Dedifferentiated amniotic fluid mesenchymal stem cell (primary cell): ENCODE data around the gene TOM1L2.
A peak's percentile ranks its signal among the peaks of the same experiment; 100 is the strongest.

Experiments
- DNase-seq: peaks from one replicate; pipeline ENCODE4 v3.0.0-alpha.2; 2016; ENCODE audit errors: extremely low spot score

TOM1L2 gene

GRCh38 chr17:17994271-17995069, 22.3 kb upstream of the TOM1L2 start:
- DNase-seq = peak; percentile 18

DNA sequence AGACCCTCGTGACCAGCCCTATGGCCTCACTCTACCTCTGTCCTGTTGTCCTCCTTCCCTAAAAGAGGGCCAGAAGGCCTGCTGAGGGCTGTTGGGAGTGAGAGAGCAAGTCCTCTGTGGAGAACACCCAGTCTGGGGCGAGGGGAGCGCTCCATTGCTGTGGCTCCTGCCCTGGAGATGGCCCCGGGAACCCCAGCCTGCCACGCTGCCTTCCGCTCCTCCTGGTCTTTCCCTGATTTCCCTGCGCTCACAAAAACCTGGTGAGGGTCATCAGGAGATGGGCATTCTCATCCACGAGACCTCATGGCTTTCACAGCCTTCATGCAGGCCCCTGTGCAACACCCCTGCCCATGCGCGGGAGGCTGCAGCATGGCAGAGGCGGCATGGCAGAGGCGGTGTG, 21.7 kb upstream of the TOM1L2 start:
- no peak for DNase-seq

GRCh38 chr17:17993366-17993765, 21.2 kb upstream of the TOM1L2 start:
- DNase-seq = no peak

- no peak for DNase-seq
Observed at GRCh38 chr17:17990282-17990681, 18.1 kb upstream of the TOM1L2 start.

- no peak for DNase-seq
Observed at GRCh38 chr17:17989618-17990017, 17.4 kb upstream of the TOM1L2 start.

DNA sequence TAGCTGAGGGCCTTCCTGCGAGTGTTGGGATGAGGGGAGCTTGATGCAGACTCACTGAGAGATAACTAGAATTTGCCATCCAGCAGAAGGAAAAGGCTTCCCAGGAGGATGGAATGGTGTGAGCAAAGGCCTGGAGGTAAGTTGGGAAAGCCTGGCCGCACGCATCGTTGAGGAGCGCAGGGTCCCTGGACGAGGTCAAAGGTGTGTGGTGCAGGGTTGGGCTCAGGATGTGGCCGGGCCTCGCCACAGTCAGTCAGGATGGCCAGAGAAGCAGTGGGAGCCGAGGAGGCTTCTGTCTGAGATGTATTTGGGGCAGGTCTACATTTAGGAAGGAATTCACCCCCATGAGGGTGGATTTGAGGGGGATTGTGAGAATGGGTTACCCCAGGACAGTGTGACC, 16.9 kb upstream of the TOM1L2 start:
- DNase-seq = no peak

- no peak for DNase-seq
Observed at GRCh38 chr17:17988427-17988945, 16.3 kb upstream of the TOM1L2 start.

GRCh38 chr17:17987901-17988300, 15.7 kb upstream of the TOM1L2 start:
- no peak for DNase-seq

- no peak for DNase-seq
Observed at GRCh38 chr17:17987187-17987896, 15.1 kb upstream of the TOM1L2 start.

DNA sequence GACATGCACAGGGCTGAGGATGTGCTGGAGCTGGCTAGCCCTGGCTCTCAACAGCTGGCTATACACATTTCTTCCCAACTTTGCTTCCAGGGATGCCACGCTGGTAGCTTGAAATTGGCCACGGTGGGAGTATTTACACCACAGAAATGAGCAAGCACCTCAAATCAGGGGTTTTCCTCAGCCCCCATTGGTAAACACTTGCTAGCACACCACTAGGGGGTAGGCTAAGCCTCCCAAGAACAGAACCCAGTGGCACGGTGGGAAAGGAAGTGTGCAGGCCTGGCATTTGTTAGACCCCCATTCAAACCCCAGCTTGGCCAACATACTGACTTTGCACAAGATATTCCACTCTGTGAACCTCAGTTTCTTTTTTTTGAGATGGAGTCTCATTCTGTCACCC, 13.4 kb upstream of the TOM1L2 start:
- no peak for DNase-seq

DNA sequence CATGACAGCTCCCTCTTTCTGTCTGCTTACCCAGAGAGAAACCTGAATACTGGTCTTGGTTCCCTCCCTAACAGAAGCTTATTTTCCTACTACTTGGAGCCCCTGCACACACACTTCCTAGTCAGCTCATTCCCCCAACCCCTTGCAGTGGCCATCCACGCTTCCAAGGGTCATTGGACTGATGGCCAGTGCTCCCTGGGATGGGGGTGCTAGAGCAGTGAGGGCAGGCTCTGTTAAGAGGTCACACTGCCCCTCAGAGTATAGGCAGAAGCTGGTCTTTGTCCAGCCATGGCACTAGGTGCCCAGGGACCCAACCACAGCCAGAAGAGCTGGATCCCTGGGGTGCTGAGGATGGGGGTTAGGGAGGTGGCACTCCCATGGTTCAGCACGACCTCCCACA, 13.0 kb upstream of the TOM1L2 start:
- DNase-seq = no peak

DNA sequence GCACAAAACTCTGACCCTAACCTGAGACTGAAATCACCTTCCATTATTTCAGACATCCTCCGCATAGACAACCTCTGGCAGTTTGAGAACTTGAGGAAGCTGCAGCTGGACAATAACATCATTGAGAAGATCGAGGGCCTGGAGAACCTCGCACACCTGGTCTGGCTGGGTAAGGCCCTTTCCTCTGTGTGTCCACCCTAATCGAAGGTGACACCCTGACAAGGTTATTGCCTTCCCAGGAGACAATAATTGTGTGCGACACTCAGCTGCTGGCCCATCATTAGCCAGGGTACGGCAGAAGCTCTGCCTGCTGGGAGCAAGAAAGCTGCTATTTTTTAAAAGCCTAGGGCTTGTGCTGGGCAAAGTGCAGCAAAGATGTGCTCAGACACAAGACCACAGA, 11.6 kb upstream of the TOM1L2 start:
- no peak for DNase-seq

DNA sequence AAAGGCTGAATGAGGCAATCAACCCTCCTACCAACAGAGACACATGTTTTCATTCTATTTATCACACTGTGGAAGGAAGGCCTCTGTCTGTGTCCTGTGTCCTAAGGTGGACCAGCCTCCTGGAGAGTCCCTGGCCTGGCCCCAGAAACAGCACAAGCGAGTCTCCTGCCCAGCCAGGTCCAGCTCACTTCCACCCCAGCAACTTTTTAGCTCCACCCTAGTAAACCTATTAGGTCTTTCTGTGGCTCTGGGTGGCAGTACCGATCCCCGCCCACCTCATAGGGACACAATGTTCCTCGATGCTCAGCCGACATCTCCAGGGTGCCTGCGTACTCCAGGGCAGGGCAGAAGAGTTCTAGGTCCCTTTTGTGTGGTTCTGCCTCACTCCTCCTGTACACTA, 11.2 kb upstream of the TOM1L2 start:
- DNase-seq = no peak

DNA sequence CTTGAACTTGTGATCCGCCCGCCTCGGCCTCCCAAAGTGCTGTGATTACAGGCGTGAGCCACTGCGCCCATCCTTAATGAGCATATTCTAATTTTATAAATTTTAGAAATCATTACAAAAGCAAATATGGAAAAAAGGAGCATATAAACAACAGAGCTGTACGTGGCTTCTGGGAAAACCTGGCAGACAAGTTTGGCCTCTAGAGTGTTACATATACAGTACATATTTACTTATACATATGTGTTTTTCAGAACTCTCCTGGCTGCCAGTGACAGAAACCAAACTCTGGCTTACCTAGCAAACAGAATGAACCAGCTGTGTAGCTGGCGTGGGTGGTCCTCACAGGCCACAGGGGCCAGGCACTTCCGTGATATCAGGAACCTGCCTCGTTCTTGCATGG, 10.6 kb upstream of the TOM1L2 start:
- DNase-seq = no peak

DNA sequence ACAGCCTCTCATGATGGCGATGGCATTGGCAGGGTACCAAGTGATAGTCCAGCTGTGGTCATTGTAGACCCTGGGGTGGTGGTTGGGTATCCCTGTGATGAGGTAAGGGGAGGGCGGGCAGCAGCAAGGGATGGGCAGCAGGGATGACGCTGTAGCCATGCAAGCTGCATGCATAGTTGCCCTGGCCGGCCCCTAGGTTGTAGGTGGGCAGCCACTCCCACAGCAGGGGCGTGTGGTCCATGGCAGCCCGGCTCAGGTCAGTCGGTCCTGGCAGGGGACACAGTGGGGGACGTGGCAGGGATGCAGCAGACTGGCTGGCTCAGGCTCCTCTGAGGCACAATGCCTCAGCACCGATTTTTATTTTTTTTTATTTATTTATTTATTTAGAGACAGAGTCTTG, 9.1 kb upstream of the TOM1L2 start:
- no peak for DNase-seq

DNA sequence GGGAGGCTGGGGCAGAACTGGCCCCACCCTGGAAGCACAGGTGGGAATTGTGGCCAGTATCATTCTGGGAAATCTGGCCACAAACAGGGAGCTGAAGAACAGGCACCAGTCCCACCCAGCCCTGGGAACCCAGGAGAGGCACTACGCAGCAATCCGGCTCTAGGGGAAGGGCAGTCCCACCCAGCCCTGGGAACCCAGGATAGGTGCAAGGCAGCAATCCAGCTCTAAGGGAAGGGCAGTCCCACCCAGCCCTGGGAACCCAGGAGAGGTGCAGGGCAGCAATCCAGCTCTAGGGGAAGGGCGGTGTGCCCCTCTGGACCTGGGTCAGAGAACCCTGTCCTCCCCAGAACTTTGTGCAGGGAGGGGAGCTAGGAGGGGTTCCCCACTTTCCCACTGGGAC, 7.6 kb upstream of the TOM1L2 start:
- DNase-seq = no peak

GRCh38 chr17:17978481-17979424, 6.6 kb upstream of the TOM1L2 start:
- DNase-seq = no peak

- DNase-seq = no peak
Observed at GRCh38 chr17:17976931-17977570, 4.9 kb upstream of the TOM1L2 start.

DNA sequence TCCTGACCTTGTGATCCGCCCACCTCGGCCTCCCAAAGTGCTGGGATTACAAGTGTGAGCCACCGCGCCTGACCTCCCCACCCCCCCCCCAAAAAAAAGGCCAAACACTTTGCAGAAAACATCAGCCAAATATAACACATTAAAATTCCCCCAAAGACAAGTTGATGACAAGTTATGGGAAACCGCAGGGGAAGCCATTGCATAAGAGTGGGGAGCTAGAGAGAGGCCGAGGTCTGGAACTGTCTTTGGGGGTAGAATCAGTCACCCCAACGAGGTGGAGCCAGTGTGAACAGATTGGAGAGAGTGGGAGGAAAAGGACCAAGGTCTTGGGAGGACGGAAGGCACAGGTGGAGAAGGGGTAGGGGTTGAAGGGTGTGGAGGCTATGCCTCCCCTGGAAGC, 3.2 kb upstream of the TOM1L2 start:
- DNase-seq = no peak

DNA sequence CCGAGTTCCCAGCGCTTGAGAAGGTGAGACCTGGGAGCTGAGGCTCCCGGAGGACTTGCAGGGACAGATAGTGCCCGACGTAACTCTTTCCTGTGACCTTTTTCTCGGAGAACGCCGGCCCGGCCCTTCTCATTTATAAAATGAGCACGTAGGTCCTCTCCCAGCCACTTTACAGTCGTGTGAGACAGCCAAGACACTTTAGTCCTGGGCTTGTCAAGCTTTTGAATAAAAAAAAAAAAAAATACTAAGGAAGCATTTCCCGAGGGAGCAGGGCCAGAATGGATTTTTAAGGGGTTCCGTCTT, 703 bp upstream of the TOM1L2 start:
- DNase-seq = no peak

- DNase-seq = no peak
Observed at GRCh38 chr17:17971431-17972125, 622 bp downstream of the TOM1L2 start.
